Common myeloid progenitor, CD34-positive (primary cell): ENCODE data around the gene CEP170.

Source experiments
- CTCF ChIA-PET: fragments of 350-600 bp; sonication (Branson Sonifier 250); formaldehyde crosslinking; loops from one replicate; lab custom pipeline; 2021; ENCODE audit warnings: antibody characterized with exemption; lab: Charles Lee
- POLR2A ChIA-PET: fragments of 350-600 bp; sonication (Branson Sonifier 250); formaldehyde crosslinking; loops from one replicate; lab custom pipeline; 2021; ENCODE audit warnings: antibody characterized with exemption; lab: Charles Lee
- DNase-seq, 3 donors: peaks; one replicate each; pipeline versions ENCODE4 v3.0.0 to v3.0.0-alpha.2; 2013
- H3K27ac ChIP-seq, 2 experiments: 1 replicate in 1 of 2; 2 replicates in 1 of 2; pipeline ENCODE4 v1.7.0; 2013; ENCODE audit warnings: inconsistent platforms in 2 of 2, low read length in 2 of 2, mild to moderate bottlenecking in 2 of 2, low read depth in 1 of 2, moderate library complexity in 1 of 2; ENCODE audit not compliant: severe bottlenecking in 2 of 2, insufficient read depth in 1 of 2, poor library complexity in 1 of 2
- H3K27me3 ChIP-seq, 5 experiments: replicated peaks in 2 of 5; 1 replicate in 3 of 5; 2 replicates in 2 of 5; pipeline versions ENCODE4 v1.6.1 to v1.7.0; 2013; ENCODE audit warnings: low read length in 4 of 5, mild to moderate bottlenecking in 2 of 5, moderate library complexity in 2 of 5, inconsistent platforms in 1 of 5; ENCODE audit not compliant: insufficient read depth in 5 of 5, control insufficient read depth in 4 of 5
- H3K36me3 ChIP-seq, 4 experiments: 1 replicate in 2 of 4; 2 replicates in 2 of 4; pipeline versions ENCODE4 v1.6.1 to v1.7.0; 2013; ENCODE audit warnings: low read length in 3 of 4, control low read depth in 1 of 4, mild to moderate bottlenecking in 1 of 4; ENCODE audit not compliant: control insufficient read depth in 4 of 4, insufficient read depth in 4 of 4
- H3K4me1 ChIP-seq, 4 experiments: 1 replicate in 3 of 4; 2 replicates in 1 of 4; pipeline versions ENCODE4 v1.6.1 to v1.7.1; 2013; ENCODE audit warnings: low read length in 3 of 4, mild to moderate bottlenecking in 3 of 4, control low read depth in 1 of 4, inconsistent platforms in 1 of 4, moderate library complexity in 1 of 4; ENCODE audit not compliant: control insufficient read depth in 4 of 4, insufficient read depth in 4 of 4; ENCODE audit errors: control extremely low read depth in 1 of 4
- H3K4me3 ChIP-seq, 7 experiments: 1 replicate in 4 of 7; 2 replicates in 3 of 7; pipeline versions ENCODE4 v1.5.1 to v1.7.0; 2013; ENCODE audit warnings: mild to moderate bottlenecking in 7 of 7, low read length in 6 of 7, moderate library complexity in 6 of 7, inconsistent platforms in 2 of 7, low read depth in 2 of 7, control low read depth in 1 of 7; ENCODE audit not compliant: insufficient read depth in 4 of 7, control insufficient read depth in 1 of 7; ENCODE audit errors: extremely low read depth in 1 of 7
- H3K9me3 ChIP-seq, 5 experiments: 1 replicate in 4 of 5; 2 replicates in 1 of 5; pipeline versions ENCODE4 v1.6.1 to v1.7.1; 2013; ENCODE audit warnings: low read length in 4 of 5, mild to moderate bottlenecking in 2 of 5, inconsistent platforms in 1 of 5, low read depth in 1 of 5, moderate library complexity in 1 of 5; ENCODE audit not compliant: control insufficient read depth in 4 of 5, insufficient read depth in 2 of 5; ENCODE audit errors: control extremely low read depth in 1 of 5
- WGBS: methylation state at CpG from one replicate; pipeline ENCODE4 v1.1.5; 2013; ENCODE audit not compliant: insufficient coverage; 5-methylcytosine and 5-hydroxymethylcytosine counted together

CEP170 gene

DNA sequence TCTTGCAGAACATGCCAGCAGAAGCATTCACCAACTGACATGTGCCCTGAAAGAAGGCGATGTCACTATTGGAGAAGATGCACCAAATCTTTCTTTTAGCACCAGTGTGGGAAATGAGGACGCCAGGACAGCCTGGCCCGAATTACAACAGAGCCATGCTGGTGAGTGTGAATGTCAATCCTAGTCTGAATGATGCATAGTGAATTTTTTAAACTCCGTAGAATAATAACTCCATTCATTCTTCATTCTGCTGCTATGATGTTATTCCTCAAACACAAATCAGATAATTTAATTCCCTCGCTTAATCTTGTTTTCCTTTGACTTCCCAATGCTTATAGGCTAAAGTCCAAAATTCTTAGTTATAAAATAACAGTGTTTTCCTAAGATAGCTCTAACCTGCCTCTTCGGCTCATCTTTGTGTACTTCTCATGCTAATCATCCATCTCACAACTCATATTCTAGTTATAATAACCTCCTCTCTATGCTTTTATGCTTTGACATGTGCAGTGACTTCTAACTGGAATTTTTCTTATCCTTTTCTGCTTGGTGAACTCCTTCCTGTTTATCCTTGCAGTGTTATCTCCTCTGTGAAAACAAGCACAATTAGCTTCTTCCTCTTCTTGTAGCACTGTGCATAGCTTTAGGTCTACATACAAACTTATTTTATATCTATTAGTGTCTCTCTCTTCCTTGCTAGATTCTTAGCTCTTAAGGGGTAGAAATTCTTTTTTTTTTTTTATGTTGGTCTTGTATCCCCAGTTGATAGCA, 15.2 kb upstream of the CEP170 start:
- Histone ChIP-seq H3K27ac (peak overlapping the region in 1 of 2 experiments; percentile 85), H3K27me3 (no peaks in the 10 kb centered on the region), H3K9me3 (no peaks in the 10 kb centered on the region), H3K4me3 (no peak overlapping the region), H3K4me1 (peaks cover 16 to 53% (median 44%) of the 10 kb centered on the region in 4 experiments), H3K36me3 (peaks cover 12 to 38% (median 27%) of the 10 kb centered on the region in 4 experiments)
- 100% methylated on average over 3 of the region's 6 CpGs for WGBS
- ChIA-PET POLR2A (no interaction called here), CTCF (interaction anchor here (0.9 to 1.8 kb wide), 4 partner anchors 10 to 41 kb away, joined by 3 to 5 read pairs (median 5); partner anchors contain the start of genes CEP170 and SDCCAG8)
- peak in 1 of 3 donors; percentile 48 for DNase-seq

DNA sequence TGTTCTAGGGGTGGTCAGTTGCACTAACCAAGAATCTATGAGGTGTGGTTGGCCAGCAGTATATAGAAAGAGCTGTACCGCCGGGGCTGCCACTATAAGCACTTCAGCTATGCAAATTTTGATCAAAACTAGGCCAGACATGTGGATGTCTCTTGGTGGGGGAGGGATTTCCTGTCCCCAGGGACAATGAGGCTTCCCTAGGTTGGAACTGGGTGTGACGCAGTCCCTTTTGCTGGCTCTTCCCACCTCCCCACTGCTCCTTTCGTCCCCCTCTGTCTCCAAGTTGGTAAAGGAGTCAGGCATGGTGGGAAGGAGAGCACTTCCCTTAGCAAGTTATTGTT, 14.3 kb upstream of the CEP170 start:
- Histone ChIP-seq H3K36me3 (peaks cover 9 to 30% (median 19%) of the 10 kb centered on the region in 4 experiments), H3K4me1 (peaks cover 22 to 62% (median 52%) of the 10 kb centered on the region in 4 experiments), H3K9me3 (no peaks in the 10 kb centered on the region), H3K4me3 (peak overlapping the region in 1 of 7 experiments; percentile 15), H3K27me3 (no peaks in the 10 kb centered on the region), H3K27ac (peak overlapping the region in 1 of 2 experiments; percentile 85)
- WGBS = 100% methylated on average over 1 of the region's 4 CpGs
- DNase-seq = no peak
- CTCF ChIA-PET = interaction anchor here (0.9 to 1.8 kb wide), 4 partner anchors 11 to 40 kb away, joined by 3 to 5 read pairs (median 5); partner anchors contain the start of genes CEP170 and SDCCAG8
- POLR2A ChIA-PET = no interaction called here

DNA sequence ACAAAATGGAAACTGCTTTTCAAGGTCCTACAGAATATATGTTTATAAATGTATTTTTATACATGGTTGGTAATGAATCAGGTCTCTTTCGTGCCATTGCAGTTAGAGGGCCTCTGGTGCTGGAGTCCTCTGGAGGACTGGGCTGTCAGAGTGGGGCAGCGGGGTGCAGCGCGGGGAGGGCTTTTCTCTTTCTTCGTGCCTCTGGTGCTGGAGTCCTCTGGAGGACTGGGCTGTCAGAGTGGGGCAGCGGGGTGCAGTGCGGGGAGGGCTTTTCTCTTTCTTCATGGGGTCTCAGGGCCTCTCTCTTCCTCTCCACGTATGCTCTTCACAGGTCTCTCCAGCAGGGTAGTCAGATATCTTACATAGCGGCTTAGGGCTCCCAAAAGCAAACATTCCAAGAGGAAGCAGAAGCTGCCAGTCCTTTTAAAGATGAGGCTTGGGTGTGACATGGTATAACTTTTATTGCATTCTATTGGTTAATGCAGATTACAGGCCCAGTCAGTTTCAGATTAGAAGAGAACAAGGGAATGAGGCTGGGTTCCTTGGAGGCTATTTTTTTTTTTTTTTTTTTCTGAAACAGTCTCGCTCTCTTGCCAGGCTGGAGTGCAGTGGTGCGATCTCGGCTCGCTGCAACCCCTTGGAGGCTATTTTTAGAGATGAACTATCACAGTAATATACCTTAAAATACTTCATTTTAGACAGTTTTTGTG, 13.8 kb upstream of the CEP170 start:
- no peaks in the 10 kb centered on the region for H3K27me3 ChIP-seq
- H3K36me3 ChIP-seq = peaks cover 6 to 25% (median 16%) of the 10 kb centered on the region in 4 experiments
- H3K4me3 ChIP-seq = peak overlapping the region in 3 of 7 experiments; percentile 4 to 24 (median 16)
- WGBS = 97% methylated on average over 6 of the region's 13 CpGs
- peaks cover 22 to 67% (median 58%) of the 10 kb centered on the region in 4 experiments for H3K4me1 ChIP-seq
- peak overlapping the region in 1 of 2 experiments; percentile 85 for H3K27ac ChIP-seq
- no peaks in the 10 kb centered on the region for H3K9me3 ChIP-seq
- DNase-seq = no peak
- ChIA-PET CTCF (interaction anchor here (1.4 to 1.8 kb wide), 3 partner anchors 12 to 15 kb away, joined by 5 read pairs; partner anchors contain the start of genes CEP170 and SDCCAG8), POLR2A (interaction anchor here (0.6 kb wide), 1 partner anchor 13 kb away, joined by 5 read pairs; the partner anchor contains the start of gene SDCCAG8)

DNA sequence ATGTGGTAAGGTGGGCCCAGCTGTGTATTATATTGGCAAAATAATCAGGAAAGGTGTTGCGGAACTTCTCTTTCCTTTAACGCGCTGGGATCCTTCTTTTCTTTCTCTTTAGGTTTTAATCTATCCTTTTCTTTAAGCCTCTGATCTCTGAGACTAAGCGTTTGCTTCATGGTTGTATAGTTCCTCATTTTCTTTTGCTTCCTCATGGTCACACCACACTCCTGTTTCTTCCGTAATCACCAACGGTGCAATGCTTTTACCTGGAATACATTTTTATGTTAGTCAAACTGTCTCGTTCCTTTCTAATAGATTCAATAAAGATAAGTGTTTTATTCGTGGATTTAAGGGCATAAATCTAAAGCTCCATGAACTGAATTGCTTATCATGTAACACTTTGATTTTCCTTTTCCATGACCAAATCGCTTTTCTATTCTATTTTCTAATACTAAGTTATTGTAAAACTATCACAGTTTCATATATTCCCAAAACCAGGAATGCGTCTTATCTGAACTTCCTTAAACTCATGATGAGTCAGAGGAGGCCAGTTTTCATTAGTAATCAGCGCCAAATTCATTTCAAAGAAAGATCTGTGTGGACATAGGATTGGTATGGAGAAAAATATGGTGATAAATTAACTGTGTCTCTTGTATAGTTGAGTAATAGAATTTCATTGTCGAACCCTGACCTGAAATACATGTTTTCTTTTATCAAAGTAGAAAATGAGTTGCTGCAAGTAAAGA, 13.0 kb upstream of the CEP170 start:
- peak; percentile 45 to 89 (median 78) for DNase-seq
- ChIA-PET CTCF (no interaction called here), POLR2A (no interaction called here)
- Histone ChIP-seq H3K27me3 (no peaks in the 10 kb centered on the region), H3K27ac (peak overlapping the region; percentile 57 to 85), H3K4me3 (peak overlapping the region in 6 of 7 experiments; percentile 13 to 61 (median 36)), H3K9me3 (no peaks in the 10 kb centered on the region), H3K4me1 (peaks cover 29 to 75% (median 66%) of the 10 kb centered on the region in 4 experiments), H3K36me3 (peaks cover 3 to 17% (median 10%) of the 10 kb centered on the region in 4 experiments)
- 28% methylated on average over 5 of the region's 12 CpGs for WGBS

DNA sequence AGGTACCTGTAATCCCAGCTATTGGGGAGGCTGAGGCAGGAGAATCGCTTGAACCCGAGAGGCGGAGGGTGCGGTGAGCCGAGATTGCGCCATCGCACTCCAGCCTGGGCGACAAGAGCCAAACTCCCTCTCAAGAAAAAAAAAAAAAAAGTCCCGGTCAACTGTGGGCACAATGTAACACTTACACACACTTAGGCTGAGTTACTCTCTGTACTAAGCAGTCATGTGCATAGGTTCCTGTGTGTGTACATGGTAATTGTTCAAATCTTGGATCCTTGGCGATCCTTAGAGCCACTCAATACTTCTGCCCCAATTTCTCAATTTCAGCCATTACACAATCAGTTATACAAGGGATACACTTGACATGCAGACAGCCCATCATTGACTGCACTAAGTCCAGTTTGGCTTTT, 12.4 kb upstream of the CEP170 start:
- POLR2A ChIA-PET = no interaction called here
- H3K4me1 ChIP-seq = peaks cover 32 to 81% (median 71%) of the 10 kb centered on the region in 4 experiments

DNA sequence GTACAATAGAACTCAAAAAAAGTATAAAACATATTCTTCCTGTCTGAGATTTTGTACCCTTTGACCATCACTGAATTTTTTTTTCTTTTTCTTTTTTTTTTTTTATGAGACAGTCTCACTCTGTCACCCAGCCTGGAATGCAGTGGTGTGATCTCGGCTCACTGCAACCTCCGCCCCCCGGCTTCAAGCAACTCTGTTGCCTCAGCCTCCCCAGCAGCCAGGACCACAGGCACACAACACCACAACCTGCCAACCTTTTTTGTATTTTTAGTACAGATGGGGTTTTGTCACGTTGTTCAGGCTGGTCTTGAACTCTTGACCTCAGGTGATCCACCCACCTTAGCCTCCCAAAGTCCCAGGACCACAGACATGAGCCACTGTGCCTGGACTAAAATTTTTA, 11.2 kb upstream of the CEP170 start:
- WGBS = 86% methylated on average over 1 of the region's 4 CpGs
- H3K4me1 ChIP-seq = peaks cover 32 to 84% (median 73%) of the 10 kb centered on the region in 4 experiments
- H3K9me3 ChIP-seq = no peaks in the 10 kb centered on the region
- H3K27me3 ChIP-seq = no peaks in the 10 kb centered on the region
- no peak overlapping the region for H3K27ac ChIP-seq
- ChIA-PET POLR2A (interaction anchor here (1.7 to 2.1 kb wide), 2 partner anchors 11 to 18 kb away, joined by 3 to 18 read pairs; partner anchors contain the start of genes CEP170 and SDCCAG8), CTCF (interaction anchor here (1.4 to 2.5 kb wide), 2 partner anchors 11 to 29 kb away, joined by 4 to 23 read pairs; partner anchors contain the start of genes CEP170 and SDCCAG8)
- no peak for DNase-seq
- H3K4me3 ChIP-seq = no peak overlapping the region
- H3K36me3 ChIP-seq = peaks cover 0 to 10% (median 3%) of the 10 kb centered on the region in 4 experiments

More for the DNA sequence above, 12.4 kb upstream of the CEP170 start:
- peak overlapping the region in 5 of 7 experiments; percentile 20 to 61 (median 46) for H3K4me3 ChIP-seq
- DNase-seq = peak in 1 of 3 donors; percentile 40
- no peaks in the 10 kb centered on the region for H3K27me3 ChIP-seq
- peaks cover 3 to 17% (median 8%) of the 10 kb centered on the region in 4 experiments for H3K36me3 ChIP-seq
- H3K27ac ChIP-seq = peak overlapping the region; percentile 57 to 85
- H3K9me3 ChIP-seq = no peaks in the 10 kb centered on the region
- WGBS = 100% methylated on average over 1 of the region's 10 CpGs
- CTCF ChIA-PET = no interaction called here
